ENCODE measurements around the gene FOXP1.
A peak's percentile ranks its signal among the peaks of the same experiment; 100 is the strongest.

Gene FOXP1

DNA sequence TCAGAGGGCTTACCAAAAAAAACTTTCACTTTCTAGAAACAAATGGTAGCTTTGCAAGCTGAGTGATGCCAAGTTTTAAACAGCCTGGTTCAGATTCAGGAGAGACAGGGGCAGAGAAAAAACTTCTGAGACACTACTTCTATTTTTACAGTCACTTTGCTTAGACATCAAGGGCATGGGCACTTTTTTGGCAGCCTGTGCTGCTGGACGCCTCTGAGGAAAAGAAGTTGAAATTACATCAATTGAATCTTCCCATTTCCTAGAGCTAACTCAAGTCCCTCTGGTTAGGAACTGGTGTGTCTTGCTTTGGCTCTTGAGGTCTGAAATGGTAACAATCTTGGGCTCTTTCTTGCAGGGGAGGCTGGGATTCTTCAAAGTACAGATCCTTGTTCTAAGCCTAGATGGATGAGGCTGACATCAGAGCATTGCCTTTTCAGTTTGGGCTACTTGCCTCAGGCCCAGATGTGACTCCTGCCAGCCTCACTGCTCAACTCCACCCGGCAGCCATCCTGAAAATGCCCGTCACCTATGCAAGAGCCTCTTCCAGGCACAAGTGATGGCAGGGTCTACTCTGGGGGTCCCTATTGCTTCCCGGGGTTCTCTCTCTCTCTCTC, 357.5 kb downstream of the FOXP1 start:
- no peak for DNase-seq

DNA sequence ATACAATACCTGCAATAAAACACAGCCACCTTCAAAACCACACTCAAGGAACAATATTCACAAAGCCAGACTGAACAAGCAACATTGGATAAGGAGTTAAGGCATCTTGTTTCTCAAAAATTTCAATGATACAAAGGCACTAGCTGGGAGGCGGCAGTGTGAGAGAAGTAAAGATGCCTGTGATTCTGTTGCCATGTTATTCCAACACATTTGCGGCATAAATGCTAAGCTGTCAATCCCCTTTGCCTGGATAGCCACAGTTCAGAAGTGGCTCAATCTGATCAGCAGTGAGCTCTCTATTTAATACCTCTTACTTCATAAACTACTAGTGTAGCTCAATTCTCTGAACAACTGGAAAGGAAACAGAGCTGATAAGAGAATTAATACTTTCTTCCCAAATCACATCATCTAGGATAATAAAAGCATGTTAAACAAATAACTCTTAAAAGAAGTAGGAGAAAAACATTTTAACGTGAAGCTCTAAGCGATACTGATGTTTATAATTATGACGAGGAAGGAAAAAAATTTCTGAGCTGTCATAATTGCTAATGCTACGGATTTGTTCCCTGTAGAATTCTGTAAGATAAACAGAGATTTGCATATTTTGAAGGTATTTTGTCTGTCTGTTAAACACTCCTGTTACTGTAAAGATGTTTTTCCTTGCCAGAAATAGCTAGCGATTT, 358.4 kb downstream of the FOXP1 start:
- no peak for DNase-seq

DNA sequence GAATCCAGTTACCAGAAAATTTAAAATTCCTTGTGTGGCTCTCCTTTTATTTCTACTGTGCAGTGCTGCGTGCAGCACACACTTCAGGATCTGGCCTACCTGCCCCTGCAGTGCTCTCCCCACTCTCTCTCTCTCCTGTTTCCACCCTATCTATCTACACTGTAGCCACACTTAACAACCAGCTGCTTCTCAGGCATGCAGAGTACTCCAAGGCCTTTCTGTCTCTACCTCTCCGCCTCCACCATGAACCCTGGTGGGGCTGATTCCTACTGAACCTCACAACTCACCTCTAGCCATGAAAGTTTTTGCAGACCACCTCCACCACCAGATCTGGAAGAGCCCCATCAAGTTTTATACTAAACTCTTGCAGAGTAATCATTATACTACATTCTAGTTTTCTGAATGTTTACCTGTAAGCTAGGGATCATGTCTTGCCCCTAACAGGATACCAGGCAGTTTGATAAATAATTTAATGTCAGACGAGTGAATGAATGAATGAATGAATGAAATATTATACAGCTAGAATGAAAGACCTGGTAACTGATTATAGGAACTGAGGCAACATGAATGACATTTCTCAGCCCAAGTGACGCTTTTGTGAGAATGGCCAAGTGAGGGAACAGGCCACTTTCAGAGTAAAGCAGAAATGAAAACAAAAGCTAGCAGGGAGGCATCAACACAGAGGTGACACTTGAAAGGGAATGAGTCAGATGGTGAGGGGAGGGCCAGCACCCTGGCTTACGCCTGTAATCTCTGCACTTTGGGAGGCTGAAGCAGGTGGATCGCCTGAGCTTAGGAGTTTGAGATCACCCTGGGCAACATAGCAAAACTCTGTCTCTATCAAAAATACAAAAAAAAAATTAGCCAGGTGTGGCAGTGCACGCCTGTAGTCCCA, 363.5 kb downstream of the FOXP1 start:
- peak; percentile 73 for DNase-seq

DNA sequence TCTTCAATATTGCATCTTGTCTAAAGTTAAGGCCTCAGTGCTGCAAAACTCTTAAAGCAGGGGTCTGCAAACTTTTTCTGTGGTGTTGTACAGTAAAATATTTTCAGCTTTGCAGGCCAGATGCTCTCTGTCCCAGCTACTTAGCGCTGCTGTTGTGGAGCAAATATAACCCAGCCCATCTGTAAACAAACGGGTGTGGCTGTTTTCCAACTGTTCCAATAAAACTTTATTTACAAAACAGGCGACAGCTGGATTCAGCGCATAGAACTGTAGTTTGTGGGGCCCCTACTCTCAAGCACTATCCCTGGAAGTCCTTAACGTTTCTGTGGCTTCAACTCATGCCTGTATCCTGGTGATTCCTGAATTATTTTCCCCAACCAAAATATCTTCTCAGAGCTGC, 365.0 kb downstream of the FOXP1 start:
- DNase-seq = no peak

DNA sequence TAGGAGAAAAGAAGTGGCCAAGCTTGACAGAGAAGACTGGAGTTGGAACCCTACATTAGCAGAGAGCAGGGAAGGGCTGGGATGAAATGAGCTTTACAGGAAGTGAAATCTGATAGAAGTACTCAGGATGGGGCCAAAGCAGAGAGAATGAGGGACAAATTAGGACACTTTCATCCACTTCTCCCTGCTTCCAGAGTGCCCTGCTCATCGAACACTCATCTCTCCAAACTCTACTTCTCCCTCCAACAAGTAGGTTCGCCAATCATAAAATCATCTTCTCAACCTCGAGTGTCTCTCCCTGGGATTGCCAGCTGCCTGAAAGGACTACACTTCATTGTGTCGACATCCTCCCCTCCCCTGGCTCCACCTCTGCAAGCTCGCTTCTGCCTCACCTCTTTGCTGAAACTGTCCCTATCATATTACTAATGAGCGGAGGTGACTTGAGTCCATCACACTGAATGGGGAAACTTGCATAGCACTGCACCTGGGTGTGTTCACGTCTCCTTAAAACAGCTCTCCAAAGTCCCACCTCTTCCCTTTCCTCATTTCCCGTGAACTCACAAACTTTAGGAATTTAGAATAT, 365.8 kb downstream of the FOXP1 start:
- no peak for DNase-seq

DNA sequence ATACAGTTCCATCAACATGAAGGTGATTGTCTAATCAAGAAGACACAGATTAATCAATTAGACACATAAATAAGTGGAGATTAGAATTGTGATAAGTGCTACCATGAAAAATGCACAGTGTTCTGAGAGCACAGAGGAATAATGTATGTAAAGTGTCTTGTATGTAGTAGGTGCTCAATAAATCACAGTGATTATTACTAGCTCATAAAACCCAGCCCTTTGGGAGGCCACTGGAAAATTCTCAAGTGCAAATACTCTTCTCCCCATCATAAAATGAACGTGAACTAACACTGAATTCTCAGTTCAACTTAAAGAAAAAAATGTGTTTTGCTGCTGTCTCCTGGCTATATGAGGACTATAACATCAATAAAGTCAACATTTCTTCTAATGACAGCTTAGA, 368.2 kb downstream of the FOXP1 start:
- no peak for DNase-seq

DNA sequence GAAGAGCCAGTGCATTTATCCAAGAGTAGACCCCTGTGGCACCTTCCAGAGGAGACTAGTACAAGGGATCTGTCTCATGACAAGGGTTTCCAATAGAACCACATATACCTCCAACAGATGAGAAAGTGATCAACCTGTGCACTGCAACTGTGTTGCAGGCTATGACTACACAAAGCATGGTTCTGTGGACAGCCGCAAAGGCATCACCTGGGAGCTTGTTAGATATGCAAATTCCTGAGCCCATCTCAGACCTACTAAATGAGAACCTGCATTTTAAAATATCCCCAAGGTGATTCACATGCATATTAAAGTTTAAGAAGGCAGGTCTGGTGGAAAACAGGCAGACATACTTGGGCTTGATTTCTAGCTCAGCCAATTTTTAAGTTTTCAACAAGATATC, 368.7 kb downstream of the FOXP1 start:
- DNase-seq = peak; percentile 21

DNA sequence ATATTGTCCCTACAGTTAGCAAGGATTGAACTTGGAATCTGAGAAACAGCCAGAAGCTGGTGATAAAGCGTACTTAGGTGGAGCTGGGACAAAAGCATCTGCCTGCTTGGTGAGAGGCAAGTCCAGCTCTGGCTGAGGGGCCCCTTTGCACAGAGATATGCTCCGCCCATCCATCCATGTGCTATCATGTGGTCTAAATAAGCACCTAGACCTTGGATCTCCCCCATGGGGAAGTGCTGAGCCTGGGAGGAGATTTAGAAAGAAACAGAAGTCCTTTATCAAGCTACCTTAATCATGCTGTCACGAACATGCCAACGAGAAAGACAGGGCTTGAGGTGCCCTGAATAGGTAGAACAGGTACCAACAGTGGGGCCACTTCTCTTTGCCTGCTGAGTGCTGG, 369.5 kb downstream of the FOXP1 start:
- no peak for DNase-seq

DNA sequence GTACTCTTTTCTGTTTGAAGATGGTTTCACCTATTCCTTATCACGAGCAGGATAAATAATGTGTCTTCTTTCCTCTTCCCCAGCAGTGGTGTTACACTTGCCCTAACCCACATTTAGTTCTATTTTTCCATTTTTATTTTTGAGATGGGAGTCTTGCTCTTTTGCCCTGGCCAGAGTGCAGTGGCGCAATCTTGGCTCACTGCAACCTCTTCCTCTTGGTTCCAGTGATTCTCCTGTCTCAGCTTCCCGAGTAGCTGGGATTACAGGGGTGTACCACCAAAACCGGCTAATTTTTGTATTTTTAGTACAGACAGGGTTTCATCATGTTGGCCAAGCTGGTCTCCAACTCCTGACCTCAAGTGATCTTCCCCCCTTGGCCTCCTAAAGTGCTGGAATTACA, 372.4 kb downstream of the FOXP1 start:
- DNase-seq = no peak

DNA sequence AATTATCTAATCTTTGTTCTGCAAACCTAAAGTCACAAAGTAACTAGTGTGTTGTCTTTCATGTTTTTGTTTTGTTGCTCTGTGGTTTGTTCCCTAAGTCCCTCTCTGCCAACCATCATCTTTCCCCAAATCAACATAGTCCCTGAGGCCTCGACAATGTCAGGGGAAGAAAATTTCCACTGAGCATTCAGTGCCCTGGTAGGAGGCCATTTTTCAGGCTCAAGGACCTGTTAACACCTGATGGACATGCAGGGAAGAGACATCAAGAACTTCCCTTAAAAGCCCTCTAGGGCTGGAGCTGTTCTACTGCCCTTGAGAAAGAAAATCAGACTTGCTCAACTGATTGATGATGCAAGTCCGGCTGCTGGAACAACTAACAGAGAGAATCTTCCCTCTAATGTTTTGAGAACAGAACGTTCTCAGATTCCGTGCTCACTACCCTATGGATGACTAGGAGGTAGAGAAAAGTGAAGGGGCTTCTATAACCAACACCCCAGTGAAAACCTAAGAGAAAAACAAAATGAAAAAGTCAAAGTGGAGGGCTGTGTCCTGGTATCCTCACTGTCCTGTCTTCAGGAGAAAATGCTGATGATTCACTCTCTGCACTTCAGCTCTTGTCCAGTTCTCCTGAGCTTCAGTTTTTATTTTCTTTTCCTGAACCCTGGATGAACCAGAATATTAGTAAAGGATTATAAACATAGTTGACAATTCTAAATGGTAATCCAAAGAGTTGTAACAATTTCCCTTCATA, 373.1 kb downstream of the FOXP1 start:
- DNase-seq = no peak

DNA sequence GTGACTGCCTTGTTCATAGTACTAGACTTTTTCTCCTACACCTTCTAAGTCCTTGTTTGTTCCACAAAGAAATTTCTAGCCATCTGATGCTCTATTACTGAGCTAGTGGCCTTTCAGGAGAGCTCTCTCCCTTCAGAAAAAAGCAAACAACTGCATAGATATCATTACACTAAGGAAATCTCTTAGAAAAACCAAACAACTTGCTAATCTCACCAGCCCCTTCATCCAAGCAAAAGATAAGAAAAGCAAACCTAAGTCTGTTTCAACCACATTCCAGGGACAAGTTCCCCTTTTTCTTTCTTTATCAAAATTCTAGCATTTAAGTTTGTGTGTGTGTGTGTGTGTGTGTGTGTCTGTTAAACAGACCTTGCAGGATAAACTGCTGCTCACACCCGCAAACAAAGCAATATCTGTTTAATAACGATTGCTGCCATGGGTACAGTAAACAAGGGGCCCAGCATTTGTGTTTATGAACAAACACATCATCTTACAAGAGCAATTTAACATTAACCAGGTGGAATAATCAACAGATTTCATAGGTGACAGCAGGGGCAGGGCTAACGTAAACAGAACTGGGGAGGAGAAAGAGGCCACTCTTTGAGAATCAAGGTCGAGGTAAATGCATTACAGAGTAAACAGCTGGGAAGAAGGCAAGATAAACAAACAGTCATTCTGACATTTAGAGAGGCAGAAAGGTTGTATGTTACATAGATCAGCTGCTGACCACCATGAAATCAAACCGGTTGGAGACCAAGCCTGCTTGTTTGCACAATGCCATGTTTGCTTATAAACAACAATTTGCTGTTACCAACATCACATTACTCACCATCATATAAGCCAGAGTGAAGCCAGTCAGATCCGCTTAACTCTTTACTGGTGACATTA, 375.1 kb downstream of the FOXP1 start:
- DNase-seq = no peak

DNA sequence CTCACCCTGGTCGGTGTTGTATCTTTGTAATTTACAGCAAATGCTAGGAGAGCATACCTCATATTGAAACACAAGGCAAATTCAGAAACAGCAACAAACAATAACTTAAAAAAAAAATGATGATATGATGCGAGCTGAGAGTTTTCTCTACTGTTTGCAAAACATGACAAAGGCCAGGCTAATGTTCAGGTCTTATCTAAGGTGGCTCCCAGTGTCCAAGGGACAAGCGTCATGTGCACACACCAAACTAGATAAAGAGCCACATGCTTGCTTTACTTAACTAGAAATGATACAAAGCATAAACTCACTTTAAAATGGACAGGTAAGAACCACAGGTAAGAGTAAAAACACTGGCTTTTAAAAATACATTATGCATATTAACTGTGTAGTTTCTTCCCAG, 375.9 kb downstream of the FOXP1 start:
- DNase-seq = no peak

DNA sequence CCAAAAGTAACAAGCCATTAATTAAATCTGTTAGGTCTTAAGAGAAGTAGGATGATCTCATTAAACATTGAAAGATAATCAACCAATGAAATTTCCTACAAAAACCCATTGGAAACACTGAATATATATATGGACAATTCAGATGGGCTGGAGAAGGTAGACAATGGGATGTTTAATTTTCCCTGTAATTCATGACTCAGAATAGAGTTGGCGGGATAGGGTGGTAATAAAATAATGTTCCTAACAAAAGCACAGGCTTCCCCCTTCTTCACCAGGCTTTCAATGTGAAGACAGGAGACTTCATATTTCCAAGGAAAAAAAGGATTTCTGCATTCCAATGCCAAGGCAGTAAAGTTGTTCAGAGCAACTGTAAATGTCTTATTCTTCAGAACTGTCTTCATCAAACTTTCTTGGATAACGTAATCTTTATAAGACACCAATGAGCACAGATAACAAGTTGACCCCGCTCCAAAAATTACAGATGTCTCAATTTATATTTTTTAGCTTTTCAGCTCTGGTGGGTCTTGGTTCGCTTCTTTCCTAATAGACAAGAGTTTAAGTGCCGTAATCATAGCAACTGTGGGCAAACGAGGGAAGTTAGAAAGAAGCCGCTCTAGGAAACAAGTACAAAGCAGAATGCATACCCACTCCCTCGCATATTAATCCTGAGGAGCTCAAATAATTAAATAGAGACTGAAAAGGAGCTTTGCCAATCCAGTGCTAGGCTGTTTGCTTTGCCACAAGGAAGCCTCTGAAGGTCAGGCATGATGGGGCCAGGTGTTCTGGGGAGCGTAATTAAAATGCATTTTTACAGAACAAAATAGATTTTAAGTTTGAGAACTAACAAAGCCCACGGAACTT, 377.0 kb downstream of the FOXP1 start:
- no peak for DNase-seq

DNA sequence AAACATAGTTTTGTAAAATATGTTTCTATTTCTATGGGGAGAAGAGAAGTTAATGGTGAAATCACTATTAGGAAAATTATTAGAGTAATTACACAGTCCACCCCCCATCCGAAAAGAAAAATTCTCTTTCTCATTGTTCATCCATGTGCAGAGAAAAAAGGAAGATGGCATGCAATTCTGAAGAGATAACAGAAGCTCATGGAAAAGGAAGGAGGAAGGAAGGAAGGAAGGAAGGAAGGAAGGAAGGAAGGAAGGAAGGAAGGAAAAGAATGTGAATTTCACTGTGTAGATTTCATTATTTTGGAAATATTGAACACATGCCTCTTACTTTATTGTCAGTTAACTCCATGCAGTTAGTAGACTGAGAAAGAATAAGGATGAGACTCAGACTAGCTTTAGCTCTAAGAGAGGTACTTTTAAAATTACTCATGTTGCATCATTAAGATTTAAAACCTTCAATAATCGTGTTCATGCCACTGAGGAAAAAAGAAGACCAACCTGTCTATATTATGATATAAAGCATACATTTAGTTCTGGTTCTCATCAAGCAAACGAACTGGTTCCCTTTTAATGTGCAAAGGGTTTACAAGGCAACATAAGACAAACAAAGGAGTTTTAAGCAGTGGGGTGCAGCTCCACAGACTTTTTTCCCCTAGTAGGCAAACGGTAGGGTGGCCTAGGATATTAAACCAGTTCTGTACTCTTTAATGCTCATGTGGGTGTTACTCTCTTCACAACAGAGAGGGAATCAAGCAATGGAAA, 379.6 kb downstream of the FOXP1 start:
- DNase-seq = no peak

DNA sequence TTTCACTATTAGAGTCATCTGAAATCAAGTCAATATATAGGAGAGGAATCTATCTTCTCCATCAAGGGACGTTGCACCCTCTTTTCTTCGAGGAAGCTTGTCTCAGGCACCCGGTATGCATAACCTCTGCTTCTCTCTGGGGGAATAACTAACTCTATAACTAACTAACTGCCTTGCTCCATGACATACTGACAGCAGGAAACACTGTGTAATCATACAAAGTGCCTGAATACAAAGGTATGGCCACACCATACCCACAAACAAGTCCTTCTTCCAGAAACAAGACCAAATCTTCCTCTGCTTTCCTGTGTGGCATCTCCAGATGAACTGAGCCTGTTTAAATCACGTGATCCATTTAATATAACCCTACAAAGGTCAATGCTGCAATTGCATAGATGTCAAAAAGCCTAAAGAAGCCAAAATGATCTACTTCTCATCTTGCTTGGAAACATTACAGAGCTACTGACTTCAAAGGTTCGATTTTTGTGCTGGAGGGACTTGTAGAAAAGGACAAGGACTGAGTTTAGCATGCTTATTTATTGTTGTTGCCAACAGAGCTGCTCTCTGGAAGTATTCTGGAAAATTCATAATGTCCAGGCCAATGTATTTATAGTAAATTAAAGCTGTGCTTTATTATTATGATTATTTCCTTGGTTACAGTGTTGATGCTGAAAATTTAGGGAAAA, 380.5 kb downstream of the FOXP1 start:
- DNase-seq = no peak

DNA sequence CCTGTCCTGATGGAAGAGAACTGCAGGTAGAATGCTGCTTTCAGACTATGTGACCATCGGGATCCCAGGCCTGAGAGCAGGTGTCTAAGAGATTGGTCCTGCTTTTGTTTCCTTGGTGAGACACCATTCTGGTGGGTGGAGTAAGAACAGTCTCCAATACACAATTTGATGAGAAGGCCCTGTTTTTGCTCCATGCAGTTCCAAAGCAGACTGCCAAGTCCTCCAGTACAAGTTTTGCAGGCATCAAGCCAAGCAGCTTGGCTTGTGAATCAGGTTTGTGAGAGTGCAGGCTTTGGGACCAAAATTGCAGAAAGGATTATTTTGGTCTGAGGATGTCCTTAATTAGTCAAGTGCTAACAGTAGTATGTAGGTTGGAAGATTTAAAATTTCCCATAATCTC, 381.6 kb downstream of the FOXP1 start:
- no peak for DNase-seq

DNA sequence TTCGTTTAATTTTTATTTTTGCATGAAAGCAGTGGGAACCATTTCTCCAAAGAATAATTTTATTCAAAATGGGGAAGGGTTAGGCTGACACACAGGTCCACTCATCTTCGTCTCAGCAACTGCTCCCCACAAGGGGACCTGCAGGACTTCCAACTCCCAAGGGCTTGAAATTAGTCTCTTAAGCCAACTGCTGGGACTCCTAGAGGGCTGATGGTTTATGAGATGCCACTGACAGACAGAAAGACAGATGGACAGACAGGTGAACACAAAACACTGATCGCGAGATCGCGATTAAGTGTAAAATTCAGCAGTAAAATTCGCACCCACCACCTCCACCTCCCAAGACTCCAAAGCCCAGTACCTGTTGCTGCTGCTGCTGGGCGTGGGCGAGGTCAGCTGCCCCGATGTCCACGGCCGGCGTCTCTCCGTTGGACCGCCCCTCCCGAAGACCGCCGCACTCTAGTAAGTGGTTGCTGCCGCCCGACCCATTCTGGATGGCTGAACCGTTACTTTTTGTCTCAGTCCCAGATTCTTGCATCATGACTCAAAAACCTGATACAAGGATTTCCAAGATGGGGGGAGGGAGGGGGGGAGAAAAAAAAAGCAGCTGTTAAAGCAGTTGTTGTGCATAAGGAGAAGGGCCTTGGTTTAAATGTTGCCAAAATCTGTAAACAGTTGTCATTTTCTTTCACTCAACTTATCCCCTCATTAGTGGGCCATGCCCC, 385.5 kb downstream of the FOXP1 start:
- DNase-seq = no peak

DNA sequence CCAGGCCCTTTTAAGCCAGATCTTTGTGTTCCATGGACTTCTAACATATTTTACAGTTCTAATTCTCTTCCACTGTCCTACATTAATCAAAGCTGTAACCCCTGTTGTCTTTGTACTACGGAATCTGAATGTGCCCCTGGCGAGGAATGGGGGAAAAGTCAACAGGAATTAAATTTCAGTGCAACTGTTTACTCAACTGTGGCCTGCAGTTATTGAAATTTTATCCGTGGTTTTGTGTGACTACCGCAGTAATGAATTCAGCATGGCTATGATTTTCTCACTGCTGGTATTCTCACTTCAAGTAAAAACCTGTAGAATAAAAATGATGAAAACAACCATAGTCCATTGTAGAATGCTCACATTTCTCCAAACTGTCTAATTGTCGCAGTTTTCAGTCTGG, 388.0 kb downstream of the FOXP1 start:
- no peak for DNase-seq

DNA sequence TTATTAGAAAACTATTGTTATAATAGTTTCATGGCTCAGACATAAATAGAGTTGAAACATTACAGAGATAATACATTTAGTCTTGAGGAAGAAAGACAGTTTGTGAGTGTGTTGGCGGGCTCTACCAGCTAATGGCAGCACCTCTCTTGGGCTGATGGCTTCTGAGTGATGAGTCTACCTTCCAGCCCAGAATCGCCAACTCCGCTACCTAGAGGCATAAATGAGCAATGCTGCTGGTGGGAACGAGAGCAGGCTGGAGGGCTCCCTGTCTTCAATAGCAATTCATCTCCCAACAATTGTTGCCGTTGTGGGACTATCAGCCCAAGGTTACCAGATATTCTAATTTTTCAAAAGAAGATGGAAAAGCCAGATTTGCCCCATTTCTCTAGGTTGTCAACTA, 388.7 kb downstream of the FOXP1 start:
- no peak for DNase-seq
